ENCODE data around the gene LIX1L.

DNA sequence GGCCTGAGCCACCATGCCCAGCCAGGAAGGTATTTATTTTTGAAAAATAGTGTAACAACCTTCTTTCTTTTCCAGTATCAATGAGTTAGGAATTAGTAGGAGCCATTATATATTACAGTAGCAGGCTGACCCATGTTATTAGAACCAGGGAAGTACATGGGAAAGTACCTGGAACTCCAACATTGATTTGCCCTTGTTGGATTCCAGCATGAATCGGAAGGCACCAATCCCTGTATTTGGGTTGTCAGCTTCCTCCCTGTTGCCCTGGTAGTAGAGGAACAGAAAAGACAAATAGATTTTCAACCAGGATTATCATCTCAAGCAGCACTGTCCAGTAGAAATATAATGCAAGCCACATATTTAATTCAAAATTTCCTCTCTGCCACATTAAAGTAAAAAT lies 20.4 kb downstream of the LIX1L start:
- TF ChIP-seq, protein P1, sequence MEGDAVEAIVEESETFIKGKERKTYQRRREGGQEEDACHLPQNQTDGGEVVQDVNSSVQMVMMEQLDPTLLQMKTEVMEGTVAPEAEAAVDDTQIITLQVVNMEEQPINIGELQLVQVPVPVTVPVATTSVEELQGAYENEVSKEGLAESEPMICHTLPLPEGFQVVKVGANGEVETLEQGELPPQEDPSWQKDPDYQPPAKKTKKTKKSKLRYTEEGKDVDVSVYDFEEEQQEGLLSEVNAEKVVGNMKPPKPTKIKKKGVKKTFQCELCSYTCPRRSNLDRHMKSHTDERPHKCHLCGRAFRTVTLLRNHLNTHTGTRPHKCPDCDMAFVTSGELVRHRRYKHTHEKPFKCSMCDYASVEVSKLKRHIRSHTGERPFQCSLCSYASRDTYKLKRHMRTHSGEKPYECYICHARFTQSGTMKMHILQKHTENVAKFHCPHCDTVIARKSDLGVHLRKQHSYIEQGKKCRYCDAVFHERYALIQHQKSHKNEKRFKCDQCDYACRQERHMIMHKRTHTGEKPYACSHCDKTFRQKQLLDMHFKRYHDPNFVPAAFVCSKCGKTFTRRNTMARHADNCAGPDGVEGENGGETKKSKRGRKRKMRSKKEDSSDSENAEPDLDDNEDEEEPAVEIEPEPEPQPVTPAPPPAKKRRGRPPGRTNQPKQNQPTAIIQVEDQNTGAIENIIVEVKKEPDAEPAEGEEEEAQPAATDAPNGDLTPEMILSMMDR (IDR thresholded peaks at IDR 0.05) = no peak
- TF ChIP-seq ZFX (IDR thresholded peaks at IDR 0.05; ENCODE audit: borderline replicate concordance) = no peak

All from 22Rv1 (cell line).